ENCODE data around the gene LAMP5. TPM values are rescaled to one million over a fixed set of nuclear protein-coding genes. Genes with fewer than 3 reads are reported as not detected.

LAMP5 gene
- total and polyA plus RNA-seq, 2 experiments from 2014 or later = 0.21 to 0.29 TPM

DNA sequence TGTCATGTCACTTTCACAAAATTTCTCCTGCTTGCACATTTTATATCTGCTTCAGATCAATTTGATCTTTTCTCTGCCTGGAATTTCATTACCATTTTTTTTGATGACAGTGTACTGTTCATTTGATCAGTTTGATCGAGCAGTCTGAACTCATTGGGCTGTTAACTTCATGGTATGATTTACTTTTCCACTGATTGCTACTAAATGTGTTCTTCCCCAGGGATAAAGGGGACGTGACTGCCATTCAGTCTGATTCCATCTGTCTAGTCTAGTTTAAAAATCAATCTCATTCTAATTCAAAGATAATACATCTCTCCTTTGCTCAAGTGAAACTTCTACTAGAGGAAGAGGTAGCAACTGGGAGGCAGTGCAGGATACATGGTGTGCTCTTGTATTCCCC, 21.1 kb downstream of the LAMP5 start:
- no peak overlapping the region for H3K27ac ChIP-seq (ENCODE audit: low read depth)
- Mint-ChIP-seq H3K27ac (no peak overlapping the region), H3K9me3 (no peaks in the 10 kb centered on the region), H3K36me3 (ENCODE audit: low read depth) (no peaks in the 10 kb centered on the region), H3K27me3 (ENCODE audit: insufficient read depth, low read depth, poor library complexity) (no peaks in the 10 kb centered on the region), H3K4me1 (peaks cover 23% of the 10 kb centered on the region), H3K4me3 (no peak overlapping the region)
- H3K36me3 ChIP-seq (ENCODE audit: insufficient read depth) = no peaks in the 10 kb centered on the region
- no peaks in the 10 kb centered on the region for H4K20me1 ChIP-seq (replicated peaks; ENCODE audit: insufficient read depth)
- H3F3A ChIP-seq (replicated peaks; ENCODE audit: low read depth) = no peaks in the 10 kb centered on the region
- H3K4me3 ChIP-seq = no peak overlapping the region
- H3K79me2 ChIP-seq (replicated peaks; ENCODE audit: insufficient read depth) = no peaks in the 10 kb centered on the region
- H3K4me2 ChIP-seq = no peak overlapping the region
- H2AFZ ChIP-seq = no peak overlapping the region
- ATAC-seq = no peak
- DNase-seq (ENCODE audit: low spot score) = no peak
- H3K27me3 ChIP-seq (ENCODE audit: insufficient read depth) = no peaks in the 10 kb centered on the region
- H3K4me1 ChIP-seq (ENCODE audit: insufficient read depth) = peaks cover 18% of the 10 kb centered on the region
- H3K9me2 ChIP-seq (ENCODE audit: insufficient read depth) = no peaks in the 10 kb centered on the region; the same call in 1 of the 2 replicates
- TF ChIP-seq POLR2AphosphoS5 (IDR thresholded peaks at IDR 0.05; ENCODE audit: low read depth) (no peak), CREB1 (CRISPR knock-in tag; IDR thresholded peaks at IDR 0.05; ENCODE audit: low read depth) (no peak), ZNF114 (CRISPR knock-in tag; IDR thresholded peaks at IDR 0.05) (no peak), EZH2phosphoT487 (IDR thresholded peaks at IDR 0.05; ENCODE audit: unreplicated experiment) (no peak), EZH2 (IDR thresholded peaks at IDR 0.05; ENCODE audit: low read depth, unreplicated experiment) (no peak), JUNB (IDR thresholded peaks at IDR 0.05; ENCODE audit: unreplicated experiment) (no peak), ZNF331 (CRISPR knock-in tag; IDR thresholded peaks at IDR 0.05; ENCODE audit: low read depth) (no peak), REST (IDR thresholded peaks at IDR 0.05; ENCODE audit: unreplicated experiment) (no peak), NANOG (IDR thresholded peaks at IDR 0.05; ENCODE audit: borderline replicate concordance) (no peak), STAT1 (IDR thresholded peaks at IDR 0.05; ENCODE audit: unreplicated experiment) (no peak)
- TF ChIP-seq, protein P1, sequence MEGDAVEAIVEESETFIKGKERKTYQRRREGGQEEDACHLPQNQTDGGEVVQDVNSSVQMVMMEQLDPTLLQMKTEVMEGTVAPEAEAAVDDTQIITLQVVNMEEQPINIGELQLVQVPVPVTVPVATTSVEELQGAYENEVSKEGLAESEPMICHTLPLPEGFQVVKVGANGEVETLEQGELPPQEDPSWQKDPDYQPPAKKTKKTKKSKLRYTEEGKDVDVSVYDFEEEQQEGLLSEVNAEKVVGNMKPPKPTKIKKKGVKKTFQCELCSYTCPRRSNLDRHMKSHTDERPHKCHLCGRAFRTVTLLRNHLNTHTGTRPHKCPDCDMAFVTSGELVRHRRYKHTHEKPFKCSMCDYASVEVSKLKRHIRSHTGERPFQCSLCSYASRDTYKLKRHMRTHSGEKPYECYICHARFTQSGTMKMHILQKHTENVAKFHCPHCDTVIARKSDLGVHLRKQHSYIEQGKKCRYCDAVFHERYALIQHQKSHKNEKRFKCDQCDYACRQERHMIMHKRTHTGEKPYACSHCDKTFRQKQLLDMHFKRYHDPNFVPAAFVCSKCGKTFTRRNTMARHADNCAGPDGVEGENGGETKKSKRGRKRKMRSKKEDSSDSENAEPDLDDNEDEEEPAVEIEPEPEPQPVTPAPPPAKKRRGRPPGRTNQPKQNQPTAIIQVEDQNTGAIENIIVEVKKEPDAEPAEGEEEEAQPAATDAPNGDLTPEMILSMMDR (conservative IDR thresholded peaks at IDR 0.05; ENCODE audit: low read depth in 2 of 2) = no peak
- TF ChIP-seq, protein P2, sequence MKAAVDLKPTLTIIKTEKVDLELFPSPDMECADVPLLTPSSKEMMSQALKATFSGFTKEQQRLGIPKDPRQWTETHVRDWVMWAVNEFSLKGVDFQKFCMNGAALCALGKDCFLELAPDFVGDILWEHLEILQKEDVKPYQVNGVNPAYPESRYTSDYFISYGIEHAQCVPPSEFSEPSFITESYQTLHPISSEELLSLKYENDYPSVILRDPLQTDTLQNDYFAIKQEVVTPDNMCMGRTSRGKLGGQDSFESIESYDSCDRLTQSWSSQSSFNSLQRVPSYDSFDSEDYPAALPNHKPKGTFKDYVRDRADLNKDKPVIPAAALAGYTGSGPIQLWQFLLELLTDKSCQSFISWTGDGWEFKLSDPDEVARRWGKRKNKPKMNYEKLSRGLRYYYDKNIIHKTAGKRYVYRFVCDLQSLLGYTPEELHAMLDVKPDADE (IDR thresholded peaks at IDR 0.05) = no peak
- TF ChIP-seq, protein P3, sequence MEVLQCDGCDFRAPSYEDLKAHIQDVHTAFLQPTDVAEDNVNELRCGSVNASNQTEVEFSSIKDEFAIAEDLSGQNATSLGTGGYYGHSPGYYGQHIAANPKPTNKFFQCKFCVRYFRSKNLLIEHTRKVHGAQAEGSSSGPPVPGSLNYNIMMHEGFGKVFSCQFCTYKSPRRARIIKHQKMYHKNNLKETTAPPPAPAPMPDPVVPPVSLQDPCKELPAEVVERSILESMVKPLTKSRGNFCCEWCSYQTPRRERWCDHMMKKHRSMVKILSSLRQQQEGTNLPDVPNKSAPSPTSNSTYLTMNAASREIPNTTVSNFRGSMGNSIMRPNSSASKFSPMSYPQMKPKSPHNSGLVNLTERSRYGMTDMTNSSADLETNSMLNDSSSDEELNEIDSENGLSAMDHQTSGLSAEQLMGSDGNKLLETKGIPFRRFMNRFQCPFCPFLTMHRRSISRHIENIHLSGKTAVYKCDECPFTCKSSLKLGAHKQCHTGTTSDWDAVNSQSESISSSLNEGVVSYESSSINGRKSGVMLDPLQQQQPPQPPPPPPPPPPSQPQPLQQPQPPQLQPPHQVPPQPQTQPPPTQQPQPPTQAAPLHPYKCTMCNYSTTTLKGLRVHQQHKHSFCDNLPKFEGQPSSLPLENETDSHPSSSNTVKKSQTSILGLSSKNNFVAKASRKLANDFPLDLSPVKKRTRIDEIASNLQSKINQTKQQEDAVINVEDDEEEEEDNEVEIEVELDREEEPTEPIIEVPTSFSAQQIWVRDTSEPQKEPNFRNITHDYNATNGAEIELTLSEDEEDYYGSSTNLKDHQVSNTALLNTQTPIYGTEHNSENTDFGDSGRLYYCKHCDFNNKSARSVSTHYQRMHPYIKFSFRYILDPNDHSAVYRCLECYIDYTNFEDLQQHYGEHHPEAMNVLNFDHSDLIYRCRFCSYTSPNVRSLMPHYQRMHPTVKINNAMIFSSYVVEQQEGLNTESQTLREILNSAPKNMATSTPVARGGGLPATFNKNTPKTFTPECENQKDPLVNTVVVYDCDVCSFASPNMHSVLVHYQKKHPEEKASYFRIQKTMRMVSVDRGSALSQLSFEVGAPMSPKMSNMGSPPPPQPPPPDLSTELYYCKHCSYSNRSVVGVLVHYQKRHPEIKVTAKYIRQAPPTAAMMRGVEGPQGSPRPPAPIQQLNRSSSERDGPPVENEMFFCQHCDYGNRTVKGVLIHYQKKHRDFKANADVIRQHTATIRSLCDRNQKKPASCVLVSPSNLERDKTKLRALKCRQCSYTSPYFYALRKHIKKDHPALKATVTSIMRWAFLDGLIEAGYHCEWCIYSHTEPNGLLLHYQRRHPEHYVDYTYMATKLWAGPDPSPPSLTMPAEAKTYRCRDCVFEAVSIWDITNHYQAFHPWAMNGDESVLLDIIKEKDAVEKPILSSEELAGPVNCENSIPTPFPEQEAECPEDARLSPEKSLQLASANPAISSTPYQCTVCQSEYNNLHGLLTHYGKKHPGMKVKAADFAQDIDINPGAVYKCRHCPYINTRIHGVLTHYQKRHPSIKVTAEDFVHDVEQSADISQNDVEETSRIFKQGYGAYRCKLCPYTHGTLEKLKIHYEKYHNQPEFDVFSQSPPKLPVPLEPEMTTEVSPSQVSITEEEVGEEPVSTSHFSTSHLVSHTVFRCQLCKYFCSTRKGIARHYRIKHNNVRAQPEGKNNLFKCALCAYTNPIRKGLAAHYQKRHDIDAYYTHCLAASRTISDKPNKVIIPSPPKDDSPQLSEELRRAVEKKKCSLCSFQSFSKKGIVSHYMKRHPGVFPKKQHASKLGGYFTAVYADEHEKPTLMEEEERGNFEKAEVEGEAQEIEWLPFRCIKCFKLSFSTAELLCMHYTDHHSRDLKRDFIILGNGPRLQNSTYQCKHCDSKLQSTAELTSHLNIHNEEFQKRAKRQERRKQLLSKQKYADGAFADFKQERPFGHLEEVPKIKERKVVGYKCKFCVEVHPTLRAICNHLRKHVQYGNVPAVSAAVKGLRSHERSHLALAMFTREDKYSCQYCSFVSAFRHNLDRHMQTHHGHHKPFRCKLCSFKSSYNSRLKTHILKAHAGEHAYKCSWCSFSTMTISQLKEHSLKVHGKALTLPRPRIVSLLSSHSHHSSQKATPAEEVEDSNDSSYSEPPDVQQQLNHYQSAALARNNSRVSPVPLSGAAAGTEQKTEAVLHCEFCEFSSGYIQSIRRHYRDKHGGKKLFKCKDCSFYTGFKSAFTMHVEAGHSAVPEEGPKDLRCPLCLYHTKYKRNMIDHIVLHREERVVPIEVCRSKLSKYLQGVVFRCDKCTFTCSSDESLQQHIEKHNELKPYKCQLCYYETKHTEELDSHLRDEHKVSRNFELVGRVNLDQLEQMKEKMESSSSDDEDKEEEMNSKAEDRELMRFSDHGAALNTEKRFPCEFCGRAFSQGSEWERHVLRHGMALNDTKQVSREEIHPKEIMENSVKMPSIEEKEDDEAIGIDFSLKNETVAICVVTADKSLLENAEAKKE (CRISPR knock-in tag; IDR thresholded peaks at IDR 0.05) = no peak

Data from GM23338 (cell line).